ENCODE data around the gene NAMPT.

DNA sequence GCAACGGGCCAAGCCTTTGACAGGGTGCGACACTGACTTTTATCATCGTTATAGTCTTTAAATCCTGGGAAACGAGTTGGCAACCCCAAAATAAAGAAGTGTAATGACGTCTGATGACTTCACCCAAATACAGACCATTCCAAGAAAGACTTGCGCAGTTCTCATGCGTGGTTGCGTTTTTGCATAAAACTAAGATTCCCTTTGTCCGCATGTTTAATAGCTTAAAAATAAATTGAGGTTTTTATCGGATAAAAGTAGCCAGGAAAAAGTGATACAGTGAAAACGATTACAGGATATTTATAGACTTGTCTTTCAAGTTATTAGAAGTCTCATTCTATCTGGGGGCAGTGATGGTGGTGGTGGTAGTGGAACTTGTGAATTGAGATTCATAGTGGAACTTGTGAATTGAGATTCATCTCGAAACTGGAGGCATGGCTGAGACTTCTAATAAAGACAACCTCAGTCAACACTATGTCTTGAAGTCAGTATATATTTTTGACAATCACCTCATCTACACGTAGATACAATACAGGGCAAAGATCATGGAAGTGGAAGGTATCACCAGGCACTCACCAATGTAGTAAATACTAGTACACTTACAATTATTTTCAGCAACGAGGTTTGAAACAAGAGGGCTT lies 1.2 kb upstream of the NAMPT start:
- TF ChIP-seq CTCF (IDR thresholded peaks at IDR 0.05) (no peak), POLR2A (IDR thresholded peaks at IDR 0.05) (no peak)

All from heart left ventricle (tissue), 13 donors.